HG03520 (cell line): ENCODE measurements around the gene SMARCC2.

Source experiments
- ATAC-seq: cut with Tn5 transposase; IDR thresholded peaks from one replicate; pipeline ENCODE4 v1.9.1; 2021; ENCODE audit warnings: mild to moderate bottlenecking, moderate library complexity; ENCODE audit not compliant: unreplicated experiment

The SMARCC2 gene

DNA sequence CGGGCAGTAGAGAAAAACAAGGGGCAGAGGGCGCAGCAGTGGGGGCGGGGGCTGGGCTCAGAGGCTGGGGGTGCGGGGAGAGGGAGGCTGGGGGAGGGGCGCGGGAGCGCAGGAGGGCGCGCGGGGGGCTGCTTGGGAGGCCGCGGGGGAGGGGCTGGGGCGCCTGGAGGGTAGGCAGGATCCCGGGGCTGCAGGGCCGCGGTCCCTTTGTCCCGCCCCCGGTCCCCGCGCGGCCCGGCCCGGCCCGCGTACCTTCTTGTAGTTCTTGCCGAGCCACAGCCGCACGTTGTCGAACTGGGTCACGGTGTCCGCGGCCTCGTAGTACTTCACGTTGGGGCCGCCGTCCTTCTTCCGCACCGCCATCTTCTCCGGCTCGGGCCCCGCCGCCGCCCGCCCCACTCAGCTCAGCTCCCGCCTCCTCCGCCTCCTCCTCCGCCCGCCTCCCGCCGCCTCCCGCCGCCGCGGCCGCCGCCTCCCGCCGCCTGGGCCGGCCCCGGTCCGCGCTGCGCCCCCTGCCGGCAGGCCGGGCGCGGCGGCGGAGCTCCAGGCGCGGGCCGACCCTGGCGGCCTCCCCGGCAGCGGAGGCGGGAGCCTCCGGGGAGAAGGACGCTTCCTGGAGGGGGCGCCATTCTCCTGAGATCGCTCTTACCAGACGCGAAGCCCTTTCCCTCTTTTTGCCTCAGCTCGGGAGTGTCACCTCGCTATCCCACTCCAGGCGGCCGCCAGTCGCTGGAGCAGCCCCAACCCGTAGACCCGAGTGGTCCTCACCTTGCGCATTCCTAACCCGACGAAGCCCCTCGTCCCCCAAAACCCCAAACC lies at the start of gene SMARCC2:
TSS of gene SMARCC2 (minus strand) at position 385 of the 819 bp plus-strand sequence. CDS start at position 363, 22 bp downstream.
- peak; percentile 59 for ATAC-seq

DNA sequence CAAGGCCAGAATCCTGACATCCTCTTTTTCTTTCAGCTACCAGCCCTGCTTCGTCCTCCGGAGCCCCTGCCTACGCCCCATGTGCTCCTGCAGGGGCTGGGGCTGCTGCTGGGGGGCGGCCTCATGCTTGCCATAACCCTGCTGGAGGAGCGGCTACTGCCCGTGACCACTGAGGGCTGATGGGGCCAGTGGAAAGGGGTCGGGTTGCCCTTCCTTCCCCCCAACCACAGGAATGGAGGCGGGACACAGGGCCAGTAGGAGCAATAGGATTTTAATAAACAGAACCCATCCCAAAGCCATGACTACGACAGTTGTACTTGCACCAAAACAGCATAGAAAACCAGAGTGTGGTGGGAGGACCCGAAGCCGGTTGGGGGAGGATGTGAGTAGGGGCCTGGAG lies 48.3 kb upstream of the SMARCC2 start:
- no peak for ATAC-seq

DNA sequence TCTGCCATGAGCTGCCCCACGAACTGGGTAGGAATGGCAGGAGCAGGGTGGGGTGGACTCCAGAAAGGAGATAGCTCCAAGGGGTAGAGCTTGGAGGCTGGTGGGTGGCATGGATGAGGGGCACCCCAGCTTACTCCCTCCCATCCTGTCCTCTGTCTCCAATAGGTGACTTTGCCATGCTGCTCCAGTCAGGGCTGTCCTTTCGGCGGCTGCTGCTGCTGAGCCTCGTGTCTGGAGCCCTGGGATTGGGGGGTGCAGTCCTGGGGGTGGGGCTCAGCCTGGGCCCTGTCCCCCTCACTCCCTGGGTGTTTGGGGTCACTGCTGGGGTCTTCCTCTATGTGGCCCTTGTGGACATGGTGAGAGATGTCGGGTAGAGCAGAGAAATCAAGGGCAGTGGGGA lies 47.7 kb upstream of the SMARCC2 start:
- ATAC-seq = no peak

DNA sequence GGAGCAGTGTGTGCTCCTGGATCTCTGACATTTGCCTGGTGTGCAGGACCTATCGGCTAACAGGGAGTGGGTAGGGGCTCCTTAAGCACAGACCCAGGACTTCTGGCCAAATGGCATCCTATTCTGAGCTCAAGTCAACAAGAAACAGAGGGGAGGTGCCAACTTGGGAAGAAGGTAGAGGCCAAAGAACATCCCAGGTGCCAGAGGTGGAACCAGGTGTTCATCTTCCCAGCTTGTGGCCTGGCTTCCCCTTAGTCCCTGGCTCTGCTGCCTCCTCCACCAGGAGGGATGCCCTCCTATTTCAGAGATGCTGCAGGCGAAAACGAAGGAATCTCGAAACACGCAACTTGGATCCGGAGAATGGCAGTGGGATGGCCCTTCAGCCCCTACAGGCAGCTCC lies 46.8 kb upstream of the SMARCC2 start:
- no peak for ATAC-seq

DNA sequence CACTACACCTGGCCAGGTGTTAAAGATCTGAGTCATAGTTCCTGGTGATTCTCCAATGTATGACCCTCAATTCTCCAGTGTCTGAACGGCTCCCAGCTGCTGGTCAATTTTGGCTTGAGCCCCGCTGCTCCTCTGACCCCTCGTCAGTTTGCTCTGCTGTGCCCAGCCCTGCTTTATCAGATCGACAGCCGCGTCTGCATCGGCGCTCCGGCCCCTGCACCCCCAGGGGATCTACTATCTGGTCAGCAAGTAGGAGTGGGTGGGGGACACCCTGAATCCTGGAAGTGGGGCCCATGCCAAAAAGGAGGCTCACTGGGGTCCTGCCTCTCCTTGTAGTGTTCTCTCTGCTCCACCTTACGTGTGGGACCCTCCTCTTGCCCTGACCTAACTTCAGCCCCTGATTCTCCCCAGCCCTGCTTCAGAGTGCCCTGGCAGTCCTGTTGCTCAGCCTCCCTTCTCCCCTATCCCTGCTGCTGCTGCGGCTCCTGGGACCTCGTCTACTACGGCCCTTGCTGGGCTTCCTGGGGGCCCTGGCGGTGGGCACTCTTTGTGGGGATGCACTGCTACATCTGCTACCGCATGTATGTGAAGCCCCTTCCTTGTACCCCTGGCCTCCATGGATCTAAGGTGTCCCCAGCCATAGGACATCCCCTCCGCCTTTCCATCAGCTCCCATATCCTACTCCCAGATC lies 45.6 kb upstream of the SMARCC2 start:
- ATAC-seq = no peak

DNA sequence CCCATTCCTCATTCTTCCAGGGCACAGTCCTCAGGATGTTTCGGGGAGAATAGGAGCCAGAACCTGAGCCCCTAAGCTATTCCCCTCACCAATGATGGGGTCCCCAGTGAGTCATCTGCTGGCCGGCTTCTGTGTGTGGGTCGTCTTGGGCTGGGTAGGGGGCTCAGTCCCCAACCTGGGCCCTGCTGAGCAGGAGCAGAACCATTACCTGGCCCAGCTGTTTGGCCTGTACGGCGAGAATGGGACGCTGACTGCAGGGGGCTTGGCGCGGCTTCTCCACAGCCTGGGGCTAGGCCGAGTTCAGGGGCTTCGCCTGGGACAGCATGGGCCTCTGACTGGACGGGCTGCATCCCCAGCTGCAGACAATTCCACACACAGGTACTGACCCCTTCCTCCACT lies 41.9 kb upstream of the SMARCC2 start:
- no peak for ATAC-seq

DNA sequence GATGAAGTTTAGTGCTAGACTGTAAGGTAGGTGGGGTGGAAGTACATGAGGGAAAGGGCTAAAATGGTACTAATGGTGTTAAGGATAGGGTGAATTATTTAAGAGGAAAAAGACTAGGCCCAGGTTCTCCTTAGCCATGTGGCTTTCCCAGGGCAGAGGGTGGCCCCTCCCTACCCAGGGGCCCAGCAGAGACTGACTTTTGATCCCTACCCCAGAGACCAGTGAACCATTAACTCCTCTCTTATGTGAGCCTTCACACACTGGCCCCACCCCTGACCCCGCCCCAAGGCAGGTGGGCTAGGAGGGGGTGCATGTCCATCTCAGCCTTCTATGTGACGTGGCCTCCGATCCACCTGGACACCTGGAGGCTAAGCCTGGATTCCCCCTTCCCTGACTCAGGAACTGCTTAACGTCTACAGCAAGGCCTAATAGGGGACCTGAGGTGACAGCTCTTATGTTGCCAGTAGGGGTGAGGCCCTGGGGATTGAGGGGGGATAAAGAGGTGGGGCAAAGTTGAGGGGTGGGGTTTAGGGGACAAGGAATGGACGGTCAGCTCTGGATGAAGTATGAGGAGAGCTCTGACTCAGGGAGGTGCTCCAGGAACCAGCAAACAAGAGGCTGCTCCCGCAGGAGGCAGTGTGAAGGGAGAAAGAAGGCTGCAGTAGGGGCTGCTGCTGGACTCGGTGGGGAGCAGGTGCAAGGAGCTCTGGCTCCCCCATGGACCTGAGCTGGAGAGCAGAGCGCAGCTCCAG lies 41.3 kb upstream of the SMARCC2 start:
- ATAC-seq = no peak

DNA sequence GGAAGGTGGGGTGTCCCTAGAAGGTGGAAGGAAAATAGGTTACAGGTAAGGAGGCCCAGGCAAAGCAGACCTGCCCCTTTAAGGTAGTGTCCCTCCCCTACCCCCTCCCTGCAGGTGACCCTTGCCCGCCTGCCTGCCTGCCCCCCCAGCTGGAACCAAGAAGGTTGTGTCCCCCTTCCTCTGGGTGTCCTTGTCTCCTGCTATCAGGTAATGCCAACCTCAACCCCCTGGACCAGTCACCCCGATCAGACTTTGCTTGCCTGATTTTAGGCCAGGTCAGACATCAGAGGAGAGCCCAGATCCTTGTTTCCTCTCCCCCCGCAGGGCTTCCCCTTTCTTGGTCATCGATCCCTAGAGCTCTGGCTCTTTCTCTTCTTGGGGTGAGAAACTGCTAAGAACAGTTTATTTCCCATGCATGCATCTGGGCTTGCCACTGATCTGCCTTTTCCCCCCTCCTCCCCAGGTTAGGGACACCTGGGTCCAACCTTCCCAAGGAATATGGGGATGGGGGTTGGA lies 40.7 kb upstream of the SMARCC2 start, which contains the start of gene SLC39A5:
TSS of gene SLC39A5 (plus strand) at position 136 of the 516 bp plus-strand sequence. CDS start 1,224 bp downstream, outside the sequence.
- ATAC-seq = no peak

DNA sequence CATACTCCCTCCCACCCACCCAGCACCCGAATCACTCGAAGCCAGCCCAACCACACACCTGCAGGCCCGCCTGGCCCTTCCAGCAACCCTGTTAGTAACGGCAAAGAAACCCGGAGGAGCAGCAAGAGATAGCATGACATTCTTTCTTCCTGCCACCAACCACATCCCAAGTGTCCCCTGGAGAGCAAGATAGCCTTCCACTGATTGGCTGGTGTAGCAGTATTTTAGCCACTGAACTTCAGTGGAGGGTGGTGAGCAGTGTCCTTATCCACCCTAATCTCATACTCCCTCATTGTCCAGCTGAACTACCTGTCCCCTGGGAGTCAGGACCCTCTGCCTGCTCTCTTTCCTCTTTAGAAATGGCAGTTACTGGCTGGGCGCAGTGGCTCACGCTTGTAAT lies 39.8 kb upstream of the SMARCC2 start:
- ATAC-seq = no peak

DNA sequence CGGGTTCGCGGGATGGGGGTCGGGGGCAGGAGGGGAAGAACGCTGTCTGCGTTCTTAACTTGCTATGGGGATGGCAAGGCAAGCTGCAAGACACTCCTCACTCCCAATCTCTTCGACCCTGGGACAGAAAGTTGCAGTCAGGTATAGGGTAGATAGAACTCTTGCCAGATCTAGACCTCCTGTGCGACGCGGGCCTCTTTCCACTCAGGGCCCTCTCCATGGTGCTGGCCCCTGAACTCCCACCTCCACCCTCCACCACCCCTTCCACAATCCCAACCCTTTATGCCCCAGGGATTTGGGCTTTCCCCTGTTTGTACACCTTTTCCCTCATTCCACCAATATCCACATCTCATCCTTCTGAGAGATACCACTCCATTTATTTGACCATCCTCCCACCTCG lies 35.7 kb upstream of the SMARCC2 start:
- ATAC-seq = no peak

DNA sequence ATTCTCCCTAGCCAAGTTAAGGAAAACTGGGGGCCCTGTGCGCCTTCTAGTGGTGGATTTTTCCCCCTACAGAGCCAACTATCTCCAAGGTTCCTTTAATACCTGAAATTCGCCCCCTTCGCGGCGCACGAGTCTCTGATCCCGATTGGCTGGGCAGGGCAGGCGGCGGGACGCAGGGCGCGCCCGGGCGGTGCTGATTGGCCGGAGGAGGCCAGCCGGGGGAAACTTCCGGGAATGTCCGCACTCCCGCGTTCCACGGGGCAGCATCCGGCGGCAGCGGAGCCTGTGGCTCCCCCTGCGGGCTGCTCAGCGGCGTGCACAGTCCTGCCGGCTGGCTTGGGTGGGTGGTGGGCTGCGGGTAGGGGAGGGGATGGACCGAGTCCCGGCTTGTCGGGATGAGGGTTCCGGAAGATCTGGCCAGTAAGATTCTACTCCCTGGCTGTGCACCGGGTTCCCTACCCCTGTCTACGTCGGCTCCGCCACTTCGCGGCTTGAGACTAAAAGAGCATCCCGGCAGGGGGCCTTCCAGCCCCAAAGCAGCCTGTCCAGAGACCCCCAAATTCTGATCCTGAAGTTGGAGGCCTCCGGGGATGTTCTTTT lies 34.9 kb upstream of the SMARCC2 start, which contains the start of gene NABP2:
TSS of gene NABP2 (plus strand) at position 241 of the 600 bp plus-strand sequence. CDS start 515 bp downstream, outside the sequence.
- peak; percentile 74 for ATAC-seq

DNA sequence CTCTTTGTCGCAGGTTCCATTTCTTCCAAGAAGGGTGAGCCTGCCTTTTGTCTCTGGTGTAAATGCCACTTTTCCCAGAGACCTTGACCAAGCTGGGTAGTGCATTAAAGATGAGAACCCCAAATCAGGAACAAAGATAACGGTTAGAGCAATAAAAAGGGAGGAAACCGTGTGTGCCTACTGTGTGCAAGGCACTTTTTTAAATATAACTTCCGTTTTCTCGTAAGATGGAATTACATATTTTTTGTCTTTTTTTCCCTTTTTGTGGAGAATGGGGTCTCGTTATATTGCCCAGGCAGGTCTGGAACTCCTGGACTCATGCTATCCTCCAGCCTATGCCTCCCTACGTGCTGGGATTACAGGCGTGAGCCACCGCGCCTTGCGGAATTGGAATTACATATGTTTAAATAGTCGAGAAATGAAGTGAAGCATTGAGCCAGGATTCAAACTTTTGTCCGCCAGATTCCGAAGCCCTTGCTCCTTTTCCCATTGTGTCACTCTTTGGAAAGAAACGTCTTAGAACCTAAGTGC lies 34.4 kb upstream of the SMARCC2 start:
- ATAC-seq = no peak

DNA sequence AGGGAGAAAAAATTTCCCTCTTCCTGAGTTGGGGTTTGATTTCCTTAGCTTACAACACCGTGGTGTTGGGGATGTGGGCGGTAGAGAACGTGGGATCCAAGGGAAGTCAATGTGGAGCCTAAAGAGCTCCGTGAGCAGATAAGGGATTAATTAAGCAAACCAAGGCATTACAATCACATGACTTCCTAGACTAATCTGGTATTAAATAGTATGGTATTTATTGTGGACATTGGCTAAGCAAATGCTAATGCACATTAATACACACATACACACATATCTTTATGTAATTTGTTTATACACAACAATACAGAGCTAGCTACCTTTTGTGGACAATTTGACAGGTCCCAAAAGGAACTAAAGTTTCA lies 33.2 kb upstream of the SMARCC2 start:
- ATAC-seq = no peak

DNA sequence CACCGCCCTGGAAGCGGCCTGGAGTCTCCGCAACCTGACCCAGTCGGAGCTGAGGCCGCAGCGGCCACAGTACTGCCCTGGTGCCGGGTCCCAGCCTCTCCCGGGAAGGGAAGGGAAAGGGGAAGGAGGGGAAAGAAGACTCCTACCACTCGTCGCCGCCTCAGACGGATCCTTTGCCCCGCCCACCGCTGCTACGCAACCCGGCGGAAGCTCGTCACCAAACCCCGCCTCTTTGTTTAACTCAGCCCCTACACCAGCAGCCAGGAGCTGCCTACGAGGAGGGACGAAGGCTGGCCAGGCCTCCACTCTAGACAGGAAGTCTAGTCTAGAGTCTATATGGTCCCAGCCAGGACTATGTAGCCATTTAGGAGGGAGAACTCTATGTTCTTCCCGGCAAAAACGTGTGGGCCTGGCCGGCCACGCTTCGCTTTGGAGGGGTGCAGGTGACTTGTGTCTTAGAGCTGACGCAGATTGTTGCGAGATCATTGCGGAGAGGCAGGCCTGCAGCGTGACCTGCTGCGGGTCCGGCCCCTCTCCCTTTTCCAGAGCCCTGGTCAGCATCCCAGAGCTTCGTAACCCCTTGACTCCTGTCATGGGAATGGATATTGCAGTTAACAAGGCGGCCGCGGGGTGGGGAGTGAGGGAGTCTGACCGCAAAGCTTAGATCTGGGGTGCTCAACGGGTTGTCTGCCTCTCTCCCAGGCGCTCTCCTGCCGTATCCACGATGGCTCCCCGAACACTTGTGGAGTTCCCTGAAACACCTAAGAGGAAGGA lies 32.7 kb upstream of the SMARCC2 start, which contains the start of gene RNF41:
TSS of gene RNF41 (minus strand) at position 166 of the 774 bp plus-strand sequence. CDS start 7,875 bp downstream, outside the sequence.
- ATAC-seq = peak; percentile 68

DNA sequence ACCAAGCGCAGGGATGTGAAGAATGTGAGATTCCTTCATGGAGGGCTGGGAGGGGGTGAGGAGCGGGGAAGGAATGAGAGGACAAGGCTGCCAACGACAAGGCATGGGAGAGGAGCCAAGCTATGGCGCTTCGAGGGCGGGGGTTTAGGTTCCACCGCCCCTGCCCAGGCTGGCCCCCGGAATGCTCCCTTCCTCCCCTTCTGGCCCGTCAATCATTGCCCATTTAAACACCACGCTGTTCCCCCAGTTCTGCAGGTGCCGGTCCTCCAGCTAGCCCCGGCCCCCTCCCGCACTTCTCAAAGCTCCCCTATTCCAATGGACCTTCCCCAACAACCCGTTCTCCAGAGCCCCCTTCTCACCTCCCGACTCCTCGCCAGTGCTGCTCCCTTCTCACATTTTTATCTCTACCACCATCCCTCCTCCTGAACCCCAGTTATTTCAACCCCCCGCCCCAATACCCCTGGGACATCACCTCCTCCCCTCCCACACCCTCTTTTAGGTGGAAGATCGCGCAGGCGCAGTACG lies 32.0 kb upstream of the SMARCC2 start:
- peak; percentile 14 for ATAC-seq

DNA sequence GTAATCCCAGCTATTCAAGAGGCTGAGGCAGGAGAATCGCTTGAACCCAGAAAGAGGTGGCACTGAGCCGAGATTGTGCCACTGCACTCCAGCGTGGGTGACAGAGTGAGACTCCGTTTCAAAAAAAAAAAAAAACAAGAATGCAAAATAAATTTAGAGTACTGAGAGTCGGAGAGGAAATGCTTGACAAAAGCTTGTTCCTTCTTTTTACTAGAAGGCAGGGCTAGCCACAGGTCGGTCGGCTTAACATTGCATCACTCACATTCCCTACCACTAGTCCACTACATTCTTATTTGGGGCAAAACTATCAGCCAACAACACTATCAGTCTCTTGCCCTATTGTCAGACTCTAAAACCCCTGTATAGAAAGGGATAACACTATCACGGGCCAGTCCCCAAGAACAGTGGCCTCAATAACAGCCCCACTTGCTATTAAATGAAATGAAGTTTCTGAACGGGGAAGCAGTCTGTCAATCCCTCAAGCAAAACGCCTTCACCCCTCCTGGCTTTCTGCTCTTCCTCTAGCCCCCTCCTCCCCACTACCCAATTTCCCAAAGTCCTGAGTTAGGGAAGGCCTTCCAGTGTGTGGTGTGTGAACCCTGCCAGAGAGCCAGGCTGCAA lies 31.4 kb upstream of the SMARCC2 start:
- ATAC-seq = no peak

DNA sequence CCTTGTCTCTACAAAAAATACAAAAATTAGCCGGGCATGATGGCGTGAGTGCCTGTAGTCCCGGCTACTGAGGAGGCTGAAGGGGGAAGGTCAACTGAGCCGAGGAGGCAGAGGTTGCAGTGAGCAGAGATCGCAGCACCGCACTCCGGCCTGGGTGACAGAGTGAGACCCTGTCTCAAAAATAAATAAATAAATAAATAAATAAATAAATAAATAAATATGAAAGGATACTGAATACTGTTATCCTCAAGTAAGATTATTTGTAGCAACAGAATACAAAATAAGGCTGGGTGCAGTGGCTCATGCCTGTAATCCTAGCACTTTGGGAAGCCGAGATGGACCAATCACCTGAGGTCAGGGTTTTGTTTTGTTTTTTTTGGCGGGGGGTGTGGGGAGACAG lies 30.6 kb upstream of the SMARCC2 start:
- ATAC-seq = no peak

DNA sequence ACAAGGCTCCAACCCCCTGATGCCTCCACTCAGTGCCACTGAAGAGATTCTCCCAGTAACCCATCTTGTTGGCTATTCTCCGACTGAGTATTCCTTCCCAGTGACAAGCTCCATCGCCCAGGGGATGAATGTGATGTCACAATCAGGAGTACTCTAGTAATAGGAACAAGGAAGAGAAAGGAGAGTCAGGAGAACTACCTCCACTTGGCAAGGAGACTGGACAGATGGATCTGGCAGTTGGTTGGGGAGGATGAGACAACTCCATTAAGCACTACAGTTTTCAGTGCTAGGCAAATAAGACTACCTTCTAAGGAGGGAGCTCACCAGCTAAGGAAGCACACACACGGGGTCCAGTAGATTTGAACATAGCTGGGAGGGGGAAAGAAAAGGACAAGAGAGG lies 27.2 kb upstream of the SMARCC2 start:
- no peak for ATAC-seq

DNA sequence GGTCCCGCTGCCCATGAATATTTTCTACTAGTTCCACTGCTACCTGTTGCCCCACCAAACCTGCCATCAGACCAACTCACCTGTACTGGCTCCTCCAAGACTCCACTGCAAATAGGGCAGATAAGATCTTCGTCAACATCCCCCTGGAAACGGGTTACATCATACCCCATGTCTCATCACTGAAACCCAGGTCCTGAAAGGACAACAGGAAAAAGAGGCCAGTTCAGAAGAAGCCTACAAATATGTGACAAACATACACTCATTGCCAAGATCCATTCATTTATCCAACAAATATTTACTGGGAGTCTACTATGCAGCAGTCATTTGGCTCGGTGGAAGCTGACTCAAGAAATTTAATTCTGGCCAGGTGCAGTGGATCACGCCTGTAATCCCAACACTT lies 24.6 kb upstream of the SMARCC2 start:
- ATAC-seq = no peak
